GM10266 (cell line): ENCODE data around the gene MYO10.
A peak's percentile ranks its signal among the peaks of the same experiment; 100 is the strongest.

ENCODE experiments used
- DNase-seq: peaks from one replicate; pipeline ENCODE4 v3.0.0; 2012; ENCODE audit errors: extremely low spot score
- CTCF ChIP-seq: IDR thresholded peaks from 2 replicates; pipeline ENCODE4 v1.5.1; 2012; ENCODE audit warnings: mild to moderate bottlenecking, low read depth; ENCODE audit not compliant: control insufficient read depth, insufficient read depth; ENCODE audit errors: missing control alignments

The MYO10 gene

GRCh38 chr5:16943846-16944678, 8.0 kb upstream of the MYO10 start:
- no peak for DNase-seq
- TF ChIP-seq CTCF, result no peak

GRCh38 chr5:16937503-16938161, 1.5 kb upstream of the MYO10 start:
- TF ChIP-seq CTCF, result no peak
- no peak for DNase-seq

GRCh38 chr5:16936989-16937438, 926 bp upstream of the MYO10 start:
- TF ChIP-seq CTCF, result no peak
- DNase-seq, result no peak

GRCh38 chr5:16935231-16936149, 598 bp downstream of the MYO10 start:
- DNase-seq, result peak; percentile 45
- no peak for TF ChIP-seq CTCF

GRCh38 chr5:16934677-16935153, 1.4 kb downstream of the MYO10 start:
- DNase-seq, result no peak
- TF ChIP-seq CTCF, result no peak

GRCh38 chr5:16934123-16934522, 2.0 kb downstream of the MYO10 start:
- peak; percentile 46 for TF ChIP-seq CTCF
- DNase-seq, result peak; percentile 58
